HG02852 (cell line): Measurements from ENCODE around the gene RNPS1.

Experiments used
- ATAC-seq: cut with Tn5 transposase; IDR thresholded peaks from one replicate; pipeline ENCODE4 v1.9.1; 2021; ENCODE audit warnings: mild to moderate bottlenecking, moderate library complexity; ENCODE audit not compliant: unreplicated experiment

RNPS1 gene

DNA sequence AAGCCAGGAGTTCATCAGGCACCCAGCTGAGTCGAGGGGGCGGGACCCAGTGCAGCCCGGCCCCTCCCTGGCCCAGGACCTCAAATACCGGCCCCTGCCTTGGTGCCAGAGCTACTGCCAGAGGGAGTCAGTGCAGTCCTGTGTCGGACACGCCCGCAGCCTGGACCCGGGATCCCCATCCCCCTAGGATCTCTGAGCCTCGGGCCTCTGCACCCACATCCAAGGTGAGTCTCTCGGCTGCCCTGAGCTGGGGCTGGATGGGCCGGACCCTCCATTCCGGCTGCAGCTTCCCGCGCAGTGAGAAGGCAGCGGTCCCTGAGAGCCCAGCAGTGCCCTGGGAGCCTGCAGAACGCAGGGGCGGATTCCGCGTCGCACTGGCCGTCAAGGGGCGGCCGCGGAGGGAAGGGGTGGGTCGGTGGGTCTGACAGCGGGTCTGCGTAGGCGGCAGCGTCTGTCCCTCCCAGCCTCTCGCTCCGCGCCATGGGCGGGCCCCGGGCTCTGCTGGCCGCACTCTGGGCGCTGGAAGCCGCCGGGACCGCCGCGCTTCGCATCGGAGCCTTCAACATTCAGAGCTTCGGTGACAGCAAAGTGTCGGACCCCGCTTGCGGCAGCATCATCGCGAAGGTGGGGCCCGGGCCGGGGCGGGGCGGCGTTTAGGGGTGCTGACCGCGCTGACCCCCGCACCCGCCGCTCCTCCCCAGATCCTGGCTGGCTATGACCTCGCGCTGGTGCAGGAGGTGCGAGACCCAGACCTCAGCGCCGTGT is 31.4 kb downstream of the RNPS1 start, which contains the start of gene DNASE1L2:
TSS of gene DNASE1L2 (plus strand) at position 108 of the 765 bp plus-strand sequence. CDS start at position 481, 373 bp downstream.
- no peak for ATAC-seq

DNA sequence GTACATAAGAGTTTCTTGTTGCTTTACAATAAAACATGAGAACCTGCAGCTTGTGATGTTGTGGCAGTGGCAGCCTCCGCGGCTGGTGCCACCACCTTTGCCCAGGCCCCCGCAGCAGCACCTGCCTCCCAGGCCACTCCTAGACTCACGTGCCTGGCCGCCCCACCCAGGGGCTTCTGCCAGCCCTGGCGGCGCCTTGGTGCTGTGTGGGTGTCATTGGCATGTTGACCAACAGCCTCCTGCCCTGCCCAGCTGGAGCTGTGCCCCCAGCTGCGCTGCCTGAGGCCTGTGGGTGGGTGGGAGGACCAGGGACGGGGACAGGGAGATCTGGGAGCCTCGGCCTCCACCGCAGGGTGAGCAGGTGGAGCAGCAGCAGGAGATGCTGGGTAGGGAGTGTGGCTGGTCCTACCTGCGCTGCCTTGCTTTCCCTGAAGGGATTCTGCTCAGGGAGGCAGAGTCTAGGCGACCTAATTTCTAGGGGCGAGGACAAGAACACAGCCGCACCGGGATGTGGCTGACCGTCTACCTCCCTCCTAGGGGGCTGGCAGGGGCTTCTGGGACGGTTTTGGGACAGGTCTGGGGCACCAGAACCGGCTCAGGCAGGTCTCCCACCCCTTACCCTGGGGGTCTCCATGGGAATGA is 32.1 kb downstream of the RNPS1 start:
- ATAC-seq, result no peak

DNA sequence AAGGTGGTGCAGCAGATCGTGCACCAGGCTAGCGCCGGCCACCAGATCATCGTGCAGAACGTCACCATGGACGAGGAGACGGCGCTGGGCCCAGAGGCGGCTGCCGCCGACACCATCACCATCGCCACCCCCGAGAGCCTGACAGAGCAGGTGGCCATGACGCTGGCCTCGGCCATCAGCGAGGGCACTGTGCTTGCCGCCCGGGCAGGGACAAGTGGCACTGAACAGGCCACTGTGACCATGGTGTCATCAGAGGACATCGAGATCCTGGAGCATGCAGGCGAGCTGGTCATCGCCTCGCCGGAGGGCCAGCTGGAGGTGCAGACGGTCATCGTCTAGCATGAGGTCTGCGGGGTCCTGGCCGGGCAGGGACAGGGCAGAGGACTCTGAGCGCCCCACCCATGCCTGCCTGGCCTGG is 32.7 kb downstream of the RNPS1 start:
- no peak for ATAC-seq

DNA sequence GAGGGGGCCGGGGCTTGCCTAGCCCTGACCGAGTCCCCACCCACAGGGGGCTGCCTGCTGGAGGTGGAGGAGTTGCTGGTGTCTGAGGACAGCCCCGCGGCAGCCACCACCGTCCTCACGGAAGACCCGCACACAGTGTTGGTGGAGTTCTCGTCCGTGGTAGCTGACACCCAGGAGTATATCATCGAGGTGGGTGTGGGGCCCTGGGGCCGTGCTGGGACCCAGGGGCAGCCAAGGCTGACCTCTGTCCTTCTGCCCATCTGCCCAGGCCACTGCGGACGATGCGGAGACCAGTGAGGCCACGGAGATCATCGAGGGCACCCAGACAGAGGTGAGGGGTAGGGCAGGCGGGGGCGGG is 33.1 kb downstream of the RNPS1 start:
- no peak for ATAC-seq

DNA sequence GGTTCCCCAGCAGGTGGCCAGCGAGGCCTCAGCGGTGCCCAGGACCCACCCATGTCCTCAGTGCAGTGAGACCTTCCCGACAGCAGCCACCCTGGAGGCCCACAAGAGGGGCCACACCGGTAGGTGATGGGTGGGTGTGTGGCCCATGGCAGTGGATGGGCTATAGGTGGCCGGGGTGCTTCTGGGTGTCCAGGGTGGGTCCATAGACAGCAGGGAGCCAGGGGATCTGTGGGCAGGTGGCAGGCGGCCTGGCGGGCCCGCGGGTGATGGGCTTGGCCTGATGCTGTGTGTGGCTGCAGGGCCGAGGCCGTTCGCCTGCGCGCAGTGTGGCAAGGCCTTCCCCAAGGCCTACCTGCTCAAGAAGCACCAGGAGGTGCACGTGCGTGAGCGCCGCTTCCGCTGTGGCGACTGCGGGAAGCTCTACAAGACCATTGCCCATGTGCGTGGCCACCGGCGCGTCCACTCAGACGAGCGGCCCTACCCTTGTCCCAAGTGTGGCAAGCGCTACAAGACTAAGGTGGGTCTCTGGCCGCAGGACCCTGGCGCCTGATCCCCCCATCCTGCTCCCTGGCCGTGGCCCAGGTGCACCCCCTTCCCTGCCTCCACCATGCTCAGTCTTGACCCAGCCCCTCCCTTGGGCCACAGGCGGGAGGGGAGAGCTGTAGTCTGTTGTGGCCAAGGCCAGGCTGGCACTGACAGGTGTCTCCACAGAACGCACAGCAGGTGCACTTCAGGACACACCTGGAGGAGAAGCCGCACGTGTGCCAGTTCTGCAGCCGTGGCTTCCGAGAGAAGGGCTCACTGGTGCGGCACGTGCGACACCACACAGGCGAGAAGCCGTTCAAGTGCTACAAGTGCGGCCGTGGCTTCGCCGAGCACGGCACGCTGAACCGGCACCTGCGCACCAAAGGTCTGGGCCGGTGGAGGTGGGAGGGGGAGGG is 33.8 kb downstream of the RNPS1 start:
- no peak for ATAC-seq

DNA sequence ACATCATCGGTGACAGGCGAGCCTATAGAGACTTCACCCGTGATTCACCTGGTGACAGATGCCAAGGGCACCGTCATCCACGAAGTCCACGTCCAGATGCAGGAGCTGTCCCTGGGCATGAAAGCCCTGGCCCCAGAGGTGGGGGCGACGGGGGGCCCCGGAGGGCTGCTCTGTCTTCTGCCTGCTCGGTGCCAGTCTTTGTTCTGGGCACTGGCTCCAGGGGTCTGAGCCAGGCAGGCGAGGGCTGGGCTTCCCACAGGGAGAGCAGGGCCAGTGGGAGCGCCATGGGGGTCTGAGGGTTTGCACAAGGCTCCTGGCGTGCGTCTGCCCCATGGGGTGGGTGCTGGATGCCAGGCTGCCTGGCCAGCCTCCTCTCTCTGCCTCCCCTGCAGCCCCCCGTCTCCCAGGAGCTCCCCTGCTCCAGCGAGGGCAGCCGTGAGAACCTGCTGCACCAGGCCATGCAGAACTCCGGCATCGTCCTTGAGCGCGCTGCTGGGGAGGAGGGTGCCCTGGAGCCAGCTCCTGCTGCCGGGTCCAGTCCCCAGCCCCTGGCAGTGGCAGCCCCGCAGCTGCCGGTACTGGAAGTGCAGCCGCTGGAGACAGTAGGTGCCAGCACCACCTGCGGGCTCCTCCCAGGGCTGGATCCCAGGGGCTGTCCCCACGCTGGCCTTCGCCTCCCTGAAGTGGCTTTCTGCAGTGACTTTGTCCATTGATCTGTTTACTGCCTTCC is 34.7 kb downstream of the RNPS1 start:
- ATAC-seq, result no peak

DNA sequence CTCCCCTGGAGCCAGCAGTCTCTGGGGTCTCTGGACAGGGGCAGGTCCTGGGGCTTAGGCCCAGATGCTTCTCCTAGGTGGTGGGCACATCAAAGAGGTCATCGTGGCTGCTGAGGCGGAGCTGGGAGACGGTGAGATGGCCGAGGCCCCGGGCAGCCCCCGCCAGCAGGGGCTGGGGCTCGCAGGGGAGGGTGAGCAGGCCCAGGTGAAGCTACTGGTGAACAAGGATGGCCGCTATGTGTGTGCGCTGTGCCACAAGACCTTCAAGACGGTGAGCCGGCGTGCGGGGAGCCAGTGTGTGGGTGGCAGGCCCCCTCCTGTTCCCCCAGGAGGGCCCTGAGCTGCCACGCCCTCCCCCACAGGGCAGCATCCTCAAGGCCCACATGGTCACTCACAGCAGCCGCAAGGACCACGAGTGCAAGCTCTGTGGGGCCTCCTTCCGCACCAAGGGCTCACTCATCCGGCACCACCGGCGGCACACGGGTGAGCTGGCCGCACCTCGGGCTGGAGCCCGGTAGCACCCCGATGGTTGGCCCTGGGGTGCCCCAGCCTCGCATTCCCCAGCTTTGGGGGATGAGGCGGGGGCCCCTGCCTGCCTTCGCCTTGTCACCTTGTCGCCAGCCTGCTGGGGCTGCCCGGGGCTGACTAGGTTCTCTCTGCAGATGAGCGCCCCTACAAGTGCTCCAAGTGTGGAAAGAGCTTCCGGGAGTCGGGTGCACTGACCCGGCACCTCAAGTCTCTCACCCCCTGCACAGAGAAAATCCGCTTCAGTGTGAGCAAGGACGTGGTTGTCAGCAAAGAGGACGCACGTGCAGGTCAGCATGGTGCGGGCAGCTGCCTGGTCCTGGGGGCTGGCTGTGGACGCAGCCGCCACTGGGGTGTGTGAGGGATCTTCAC is 35.6 kb downstream of the RNPS1 start:
- ATAC-seq, result no peak

DNA sequence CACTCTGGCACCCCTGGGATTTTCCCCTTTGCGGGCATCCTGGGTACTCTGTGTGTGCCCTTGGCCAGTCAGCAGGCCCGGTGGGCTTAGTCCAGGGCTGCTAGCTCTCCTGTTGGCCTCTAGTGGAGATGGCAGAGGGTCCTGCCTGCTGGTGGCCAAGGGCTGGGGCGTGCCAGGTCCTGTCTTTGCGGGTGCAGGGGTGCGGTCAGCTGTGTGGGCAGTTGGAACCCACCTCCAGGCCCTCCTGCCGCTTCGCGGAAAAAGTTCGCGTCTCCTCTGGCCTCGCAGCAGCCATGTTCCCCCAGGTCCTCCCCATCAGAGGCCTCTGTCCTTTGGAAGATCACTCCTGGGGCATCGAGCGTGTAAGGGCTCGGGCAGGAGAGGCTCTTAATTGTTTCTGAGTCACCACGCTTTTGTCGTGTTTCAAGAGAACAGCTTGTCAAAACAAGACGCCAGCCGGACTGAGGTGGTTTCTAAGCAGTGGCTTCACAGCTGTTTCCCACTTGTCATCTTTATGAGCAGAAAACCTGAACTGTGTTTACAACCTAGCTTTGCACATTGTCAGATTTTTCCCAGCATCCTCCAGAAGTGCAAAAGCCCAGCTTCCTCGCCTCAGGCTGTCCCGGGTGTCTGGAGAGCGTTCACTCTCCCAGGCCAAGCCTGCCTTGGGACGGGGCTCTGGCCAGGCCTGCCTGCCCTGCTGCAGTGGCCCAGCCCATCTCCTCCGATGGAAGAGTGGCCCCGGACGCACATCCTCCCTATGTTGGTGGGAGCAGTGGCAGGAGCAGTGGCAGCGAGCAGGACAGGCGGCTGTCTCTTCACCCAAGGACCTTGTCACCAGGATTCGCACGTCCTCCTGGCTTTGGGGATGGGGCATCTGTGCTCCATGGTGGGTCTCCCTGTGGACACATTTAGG is 36.7 kb downstream of the RNPS1 start:
- ATAC-seq, result no peak

DNA sequence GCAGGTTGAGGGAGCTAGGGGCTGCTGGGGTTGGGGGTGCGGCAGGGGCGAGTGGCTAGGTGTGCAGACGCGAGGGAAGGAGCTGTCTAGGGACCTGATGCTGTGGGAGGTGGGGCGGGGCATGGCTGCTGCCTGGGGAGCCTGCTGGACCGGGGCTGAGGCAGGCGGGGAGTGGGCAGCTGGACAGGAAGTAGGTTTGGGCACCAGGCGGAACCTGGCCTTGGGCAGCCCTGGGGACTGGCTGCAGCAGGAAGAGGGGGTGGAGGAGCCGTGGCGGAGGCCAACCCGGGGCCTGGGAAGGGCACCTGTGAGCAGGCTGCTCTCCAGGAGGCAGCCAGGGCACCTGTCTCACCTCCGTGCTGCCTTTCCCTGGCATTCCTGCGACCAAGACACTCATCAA is 37.5 kb downstream of the RNPS1 start:
- no peak for ATAC-seq

DNA sequence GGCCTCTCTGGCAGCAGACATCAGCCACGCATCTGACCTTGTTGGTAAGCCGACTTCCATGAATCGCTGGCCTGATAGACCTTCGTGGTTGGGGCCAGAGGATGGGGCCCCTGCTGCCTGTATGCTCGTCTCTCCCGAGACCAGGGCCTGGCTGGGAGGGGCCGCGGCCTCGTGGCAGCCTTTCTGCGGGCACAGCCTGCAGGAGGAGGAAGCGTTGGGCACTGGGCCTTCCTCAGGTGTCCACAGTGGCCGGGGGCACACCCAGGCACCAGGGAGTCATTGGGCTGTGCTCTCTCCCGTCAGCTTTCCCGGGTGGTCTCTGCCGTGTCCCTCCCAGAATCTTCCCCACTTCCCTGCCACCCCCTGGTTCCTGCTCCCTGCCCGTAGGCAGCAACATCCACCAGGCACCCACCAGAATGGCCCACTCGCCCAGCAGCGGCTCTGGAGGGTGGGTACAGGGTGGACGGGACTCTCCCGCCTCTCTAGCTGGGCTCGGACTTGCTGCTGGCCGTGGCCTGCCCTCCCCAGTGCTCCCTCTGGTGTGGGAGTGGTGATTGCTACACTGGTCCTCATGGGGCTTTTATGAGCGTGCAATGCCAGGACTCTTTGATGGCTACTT is 38.2 kb downstream of the RNPS1 start:
- ATAC-seq, result no peak

DNA sequence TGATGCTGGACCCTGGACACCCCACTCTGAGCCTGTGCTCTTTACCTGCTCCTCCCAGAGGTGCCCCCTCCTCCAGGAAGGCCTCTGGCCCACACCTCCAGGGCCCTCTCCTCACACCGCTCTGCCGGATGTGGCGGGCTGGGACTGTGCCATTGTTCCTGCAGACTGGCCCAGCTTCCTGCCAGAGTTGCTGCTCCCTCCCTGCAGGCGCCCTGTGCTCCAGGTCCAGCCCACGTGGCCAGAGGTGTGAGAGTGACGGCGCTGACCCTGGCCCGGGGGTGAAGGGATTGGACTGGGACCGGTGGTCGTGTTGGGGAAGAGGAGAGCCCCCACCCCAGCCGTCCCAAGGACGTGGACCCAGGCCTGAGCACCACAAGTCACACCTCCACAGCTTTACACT is 38.8 kb downstream of the RNPS1 start:
- no peak for ATAC-seq

DNA sequence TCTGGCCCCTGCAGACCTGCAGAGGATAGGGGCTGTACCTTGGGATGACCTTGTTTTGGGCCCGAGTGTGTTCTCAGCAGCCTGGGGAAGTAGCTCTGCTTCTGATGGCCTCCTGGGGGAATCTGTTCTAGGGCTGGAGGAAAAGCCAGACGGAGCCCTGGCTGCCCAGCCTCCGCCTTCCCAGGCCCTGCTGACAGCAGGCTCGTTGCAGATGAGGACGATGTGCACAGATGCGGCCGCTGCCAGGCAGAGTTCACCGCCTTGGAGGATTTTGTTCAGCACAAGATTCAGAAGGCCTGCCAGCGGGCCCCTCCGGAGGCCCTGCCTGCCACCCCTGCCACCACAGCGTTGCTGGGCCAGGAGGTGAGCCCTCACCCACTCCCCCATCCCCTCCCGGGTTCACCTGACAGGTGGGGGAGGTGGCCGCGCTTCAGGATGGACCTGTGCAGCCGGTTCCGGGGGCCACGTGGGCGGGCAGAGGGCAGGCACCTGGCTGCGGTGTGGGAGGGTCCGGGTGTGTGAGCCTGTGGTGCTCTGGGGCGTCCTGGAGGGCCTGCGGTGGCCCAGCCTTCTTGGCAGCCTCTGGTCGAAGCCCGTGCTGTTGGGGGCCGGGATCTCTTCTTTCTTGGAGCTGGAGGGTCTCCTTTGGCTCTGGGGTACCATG is 39.6 kb downstream of the RNPS1 start:
- no peak for ATAC-seq

DNA sequence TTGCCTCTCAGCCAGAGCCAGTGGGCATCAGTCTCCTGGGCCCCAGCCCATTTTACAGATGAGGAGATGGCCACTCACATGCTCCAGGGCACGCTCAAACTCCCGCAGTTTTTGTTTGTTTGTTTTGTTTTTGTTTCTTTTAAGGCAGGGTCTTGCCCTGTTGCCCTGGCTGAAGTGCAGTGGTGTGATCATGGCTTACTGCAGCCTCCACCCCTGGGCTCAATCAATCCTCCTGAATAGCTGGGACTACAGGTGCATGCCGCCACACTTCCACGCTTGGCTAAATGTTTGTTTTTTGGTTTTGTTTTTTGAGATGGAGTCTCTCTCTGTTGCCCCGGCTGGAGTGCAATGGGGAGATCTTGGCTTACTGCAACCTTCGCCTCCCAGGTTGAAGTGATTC is 41.0 kb downstream of the RNPS1 start:
- no peak for ATAC-seq

DNA sequence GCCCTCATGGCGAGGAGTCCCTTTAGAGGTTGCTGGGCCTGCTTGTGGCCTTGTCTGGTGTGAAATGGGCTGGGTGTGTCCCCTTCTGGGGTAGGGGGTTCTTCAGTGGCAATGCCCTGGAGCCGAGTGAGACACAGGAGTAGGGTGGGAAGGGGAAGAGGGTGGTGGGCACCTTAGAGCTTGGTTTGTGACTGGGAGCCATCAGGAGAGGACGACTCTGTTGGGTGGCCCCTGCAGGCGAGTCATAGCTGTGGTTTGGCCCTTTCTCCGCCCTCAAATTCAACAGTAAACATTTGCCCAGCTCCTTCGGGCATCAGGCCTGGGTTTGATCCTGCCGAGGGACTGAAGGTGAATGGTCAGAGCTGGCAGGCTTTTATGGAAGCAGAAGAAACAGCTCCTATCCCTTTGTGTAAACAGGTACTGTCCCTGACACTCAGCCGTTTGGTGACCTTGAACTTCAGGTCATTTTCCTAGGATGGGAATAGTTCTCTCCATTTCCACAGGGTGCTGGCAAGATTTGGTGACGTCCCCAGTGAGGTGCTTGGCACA is 41.6 kb downstream of the RNPS1 start:
- ATAC-seq, result no peak

DNA sequence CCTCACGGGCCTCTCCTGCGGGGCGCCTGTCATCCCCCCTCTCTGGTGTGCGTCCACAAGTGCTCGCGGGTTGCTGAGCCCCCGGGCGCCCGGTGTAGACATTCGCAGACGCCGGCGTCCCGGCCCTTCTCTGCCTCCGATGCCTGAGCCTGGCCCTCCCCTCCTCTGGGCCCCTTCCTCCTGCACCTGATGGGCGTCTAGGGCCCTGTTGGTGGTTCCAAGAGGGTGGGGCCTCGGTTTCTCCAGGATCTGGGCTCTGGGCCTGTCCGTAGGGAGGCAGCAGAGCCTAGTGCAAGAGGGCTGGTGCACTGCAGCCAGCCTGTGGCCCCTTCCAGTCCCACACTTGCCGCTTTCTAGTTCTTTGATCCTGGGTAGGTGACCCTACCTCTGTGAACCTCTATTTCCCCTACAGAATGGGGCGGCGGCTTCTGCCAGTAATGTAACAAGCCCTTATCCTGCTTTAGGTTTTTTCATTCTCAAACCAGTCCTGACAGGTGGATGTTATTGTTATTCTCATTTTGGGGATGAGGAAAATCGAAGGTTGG is 43.9 kb downstream of the RNPS1 start:
- ATAC-seq, result peak; percentile 26

DNA sequence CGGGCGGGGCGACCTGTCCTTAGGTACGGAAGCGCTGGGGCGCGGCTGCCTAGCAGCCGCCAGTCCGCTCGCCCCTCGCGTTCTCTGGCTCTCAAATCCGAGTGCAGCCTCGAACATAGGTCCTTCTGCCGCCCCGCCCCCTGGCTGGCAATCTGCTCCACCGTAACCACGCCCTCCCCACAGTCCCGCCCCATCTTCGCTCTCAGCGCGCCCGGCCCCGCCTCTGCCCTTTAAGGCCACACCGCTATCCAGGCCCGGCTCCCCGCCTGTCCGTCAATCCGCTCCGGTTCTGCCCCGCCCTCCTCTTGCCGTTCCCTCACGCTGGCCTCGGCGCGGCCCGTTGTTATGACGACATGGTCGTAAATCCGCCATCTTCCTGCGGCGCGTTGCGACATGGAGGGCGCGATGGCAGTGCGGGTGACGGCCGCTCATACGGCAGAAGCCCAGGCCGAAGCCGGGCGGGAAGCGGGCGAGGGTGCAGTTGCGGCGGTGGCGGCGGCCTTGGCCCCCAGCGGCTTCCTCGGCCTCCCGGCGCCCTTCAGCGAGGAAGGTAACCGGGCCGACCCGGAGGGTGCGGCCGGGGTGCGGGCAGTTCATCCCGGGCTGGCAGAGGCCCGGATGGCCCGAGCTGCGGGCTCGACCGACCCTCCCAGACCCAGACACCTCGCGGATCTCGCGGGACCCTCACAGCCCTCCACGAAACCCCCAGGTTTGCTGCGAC is 44.5 kb downstream of the RNPS1 start, which contains the start of gene E4F1:
TSS of gene E4F1 (plus strand) at position 371 of the 721 bp plus-strand sequence. CDS start at position 394, 23 bp downstream.
- ATAC-seq, result peak; percentile 92
